ENCODE measurements around the gene ADARB2.

The ADARB2 gene

DNA sequence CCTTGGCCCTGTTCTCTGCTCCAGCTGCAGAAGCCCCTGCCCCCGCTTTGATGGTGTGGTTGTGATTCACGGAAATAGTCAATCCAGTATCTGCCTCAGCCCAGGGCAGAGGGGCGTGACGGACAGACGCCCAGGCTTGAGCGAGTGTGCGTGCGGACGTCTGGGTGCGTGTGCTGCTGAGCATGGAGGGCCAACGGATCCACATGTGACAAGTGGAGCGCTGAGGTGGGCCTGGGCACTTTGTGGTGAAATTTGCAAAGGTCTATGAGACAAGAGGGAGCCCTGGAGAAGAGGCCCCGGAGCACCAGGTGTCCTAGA lies 586.7 kb downstream of the ADARB2 start:
- no peaks in the 10 kb centered on the region for H3K79me2 ChIP-seq (ENCODE audit: control insufficient read depth, low read length)
- H3K4me2 ChIP-seq (ENCODE audit: low read length) = no peak overlapping the region
- no peak overlapping the region for H3K4me3 ChIP-seq (ENCODE audit: low read length)
- no peaks in the 10 kb centered on the region for H3F3A ChIP-seq (ENCODE audit: control insufficient read depth, insufficient read depth)
- no peak for TF ChIP-seq EZH2phosphoT487 (IDR thresholded peaks at IDR 0.05; ENCODE audit: borderline replicate concordance, low read length)
- TF ChIP-seq, protein P1, sequence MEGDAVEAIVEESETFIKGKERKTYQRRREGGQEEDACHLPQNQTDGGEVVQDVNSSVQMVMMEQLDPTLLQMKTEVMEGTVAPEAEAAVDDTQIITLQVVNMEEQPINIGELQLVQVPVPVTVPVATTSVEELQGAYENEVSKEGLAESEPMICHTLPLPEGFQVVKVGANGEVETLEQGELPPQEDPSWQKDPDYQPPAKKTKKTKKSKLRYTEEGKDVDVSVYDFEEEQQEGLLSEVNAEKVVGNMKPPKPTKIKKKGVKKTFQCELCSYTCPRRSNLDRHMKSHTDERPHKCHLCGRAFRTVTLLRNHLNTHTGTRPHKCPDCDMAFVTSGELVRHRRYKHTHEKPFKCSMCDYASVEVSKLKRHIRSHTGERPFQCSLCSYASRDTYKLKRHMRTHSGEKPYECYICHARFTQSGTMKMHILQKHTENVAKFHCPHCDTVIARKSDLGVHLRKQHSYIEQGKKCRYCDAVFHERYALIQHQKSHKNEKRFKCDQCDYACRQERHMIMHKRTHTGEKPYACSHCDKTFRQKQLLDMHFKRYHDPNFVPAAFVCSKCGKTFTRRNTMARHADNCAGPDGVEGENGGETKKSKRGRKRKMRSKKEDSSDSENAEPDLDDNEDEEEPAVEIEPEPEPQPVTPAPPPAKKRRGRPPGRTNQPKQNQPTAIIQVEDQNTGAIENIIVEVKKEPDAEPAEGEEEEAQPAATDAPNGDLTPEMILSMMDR (IDR thresholded peaks at IDR 0.05; ENCODE audit: low read depth, low read length, poor library complexity, severe bottlenecking) = no peak
- no peaks in the 10 kb centered on the region for H3K27me3 ChIP-seq (ENCODE audit: control insufficient read depth, low read length)
- peaks cover 3% of the 10 kb centered on the region for H3K9me3 ChIP-seq (ENCODE audit: control insufficient read depth, insufficient read depth, low read length)
- no peaks in the 10 kb centered on the region for H4K20me1 ChIP-seq (ENCODE audit: control insufficient read depth, insufficient read depth, low read depth, low read length)
- H3K27ac ChIP-seq (ENCODE audit: low read depth, low read length) = no peak overlapping the region
- no peaks in the 10 kb centered on the region for H3K36me3 ChIP-seq (ENCODE audit: control insufficient read depth, low read length)
- no peaks in the 10 kb centered on the region for H3K9me2 ChIP-seq (replicated peaks; ENCODE audit: control insufficient read depth, low read length)
- no peaks in the 10 kb centered on the region for H3K4me1 ChIP-seq (ENCODE audit: control insufficient read depth, low read length)

DNA sequence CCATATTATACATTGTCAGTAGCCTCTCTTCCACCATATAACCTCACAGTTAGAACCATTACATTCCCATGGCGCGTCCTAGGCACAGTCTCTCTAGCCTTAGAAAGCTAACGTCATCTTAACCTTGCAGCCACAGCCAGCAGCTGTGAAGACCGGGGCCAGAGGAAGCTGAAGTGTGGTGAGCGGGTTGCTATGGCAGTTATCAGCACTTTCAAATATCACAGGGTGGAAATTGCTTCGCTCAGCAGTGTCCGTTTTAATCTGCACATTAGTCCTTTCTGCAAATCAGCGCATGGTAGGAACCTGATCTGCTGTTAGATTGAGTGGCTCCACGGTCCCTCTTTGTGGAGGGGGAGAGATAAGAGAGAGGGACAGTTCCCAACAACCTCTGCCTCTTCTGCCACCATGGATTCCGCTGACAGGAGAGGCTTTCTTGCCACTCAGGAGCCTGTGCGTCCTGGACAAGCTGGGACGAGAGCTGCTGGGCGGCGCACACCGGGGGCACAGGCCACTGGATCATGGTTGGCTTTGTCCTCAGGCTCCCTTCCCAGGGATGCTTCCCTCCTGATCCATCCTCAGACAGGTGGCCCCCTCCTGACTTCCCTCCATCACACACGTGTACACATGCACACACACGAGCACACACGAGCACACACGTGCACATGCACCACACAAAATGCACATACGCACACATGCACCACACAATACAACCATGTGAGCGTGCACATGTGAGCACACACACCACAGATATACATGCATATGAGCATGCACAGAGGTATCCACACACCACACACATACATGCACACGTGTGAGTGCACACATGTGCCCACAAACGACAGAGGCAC lies 587.3 kb downstream of the ADARB2 start:
- no peak overlapping the region for H3K27ac ChIP-seq (ENCODE audit: low read depth, low read length)
- no peak overlapping the region for H3K4me2 ChIP-seq (ENCODE audit: low read length)
- no peaks in the 10 kb centered on the region for H4K20me1 ChIP-seq (ENCODE audit: control insufficient read depth, insufficient read depth, low read depth, low read length)
- H3K36me3 ChIP-seq (ENCODE audit: control insufficient read depth, low read length) = no peaks in the 10 kb centered on the region
- H3K4me1 ChIP-seq (ENCODE audit: control insufficient read depth, low read length) = no peaks in the 10 kb centered on the region
- no peaks in the 10 kb centered on the region for H3F3A ChIP-seq (ENCODE audit: control insufficient read depth, insufficient read depth)
- TF ChIP-seq, protein P1 (IDR thresholded peaks at IDR 0.05; ENCODE audit: low read depth, low read length, poor library complexity, severe bottlenecking) = no peak
- TF ChIP-seq EZH2phosphoT487 (IDR thresholded peaks at IDR 0.05; ENCODE audit: borderline replicate concordance, low read length) = no peak
- H3K9me3 ChIP-seq (ENCODE audit: control insufficient read depth, insufficient read depth, low read length) = peaks cover 3% of the 10 kb centered on the region
- no peaks in the 10 kb centered on the region for H3K9me2 ChIP-seq (replicated peaks; ENCODE audit: control insufficient read depth, low read length)
- no peak overlapping the region for H3K4me3 ChIP-seq (ENCODE audit: low read length)
- H3K27me3 ChIP-seq (ENCODE audit: control insufficient read depth, low read length) = no peaks in the 10 kb centered on the region
- H3K79me2 ChIP-seq (ENCODE audit: control insufficient read depth, low read length) = no peaks in the 10 kb centered on the region

DNA sequence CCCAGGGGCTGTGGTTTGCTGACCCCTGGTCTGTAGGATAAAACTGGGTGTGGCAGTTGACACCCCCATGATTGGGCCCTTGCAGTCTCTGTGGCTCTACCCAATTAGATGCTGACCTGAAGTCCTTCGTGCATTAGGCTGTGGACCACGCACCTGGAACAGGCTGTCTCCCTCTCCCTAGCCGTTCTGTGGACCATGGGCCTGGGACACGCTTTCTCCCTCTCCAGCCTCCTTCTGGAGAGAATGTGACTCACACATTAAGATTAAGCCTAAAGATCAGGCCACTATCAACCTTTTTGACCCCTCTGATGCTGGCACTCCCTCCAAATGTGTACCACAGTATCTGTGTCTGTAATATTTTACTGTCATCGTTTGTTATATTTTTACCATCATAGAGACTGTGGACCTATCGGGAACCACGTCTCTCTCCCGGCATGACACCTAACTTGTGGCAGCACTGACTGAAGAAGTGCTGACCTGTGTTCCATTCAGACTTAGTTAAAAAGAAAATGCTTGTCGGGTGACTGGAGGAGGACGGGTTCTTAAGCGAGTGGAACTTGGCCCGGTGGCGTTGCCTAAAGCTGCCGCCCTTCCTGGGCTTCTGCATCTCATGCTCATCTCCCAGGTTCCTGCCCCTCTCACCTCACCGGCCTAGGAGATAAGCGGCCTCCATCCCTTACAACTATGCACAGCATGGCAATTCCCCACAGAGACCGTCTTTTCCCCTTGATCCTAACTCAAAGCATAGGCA lies 588.3 kb downstream of the ADARB2 start:
- no peaks in the 10 kb centered on the region for H3K9me2 ChIP-seq (replicated peaks; ENCODE audit: control insufficient read depth, low read length)
- no peak overlapping the region for H3K27ac ChIP-seq (ENCODE audit: low read depth, low read length)
- TF ChIP-seq, protein P1 (IDR thresholded peaks at IDR 0.05; ENCODE audit: low read depth, low read length, poor library complexity, severe bottlenecking) = no peak
- no peak for TF ChIP-seq EZH2phosphoT487 (IDR thresholded peaks at IDR 0.05; ENCODE audit: borderline replicate concordance, low read length)
- no peaks in the 10 kb centered on the region for H3K36me3 ChIP-seq (ENCODE audit: control insufficient read depth, low read length)
- no peaks in the 10 kb centered on the region for H3K27me3 ChIP-seq (ENCODE audit: control insufficient read depth, low read length)
- no peaks in the 10 kb centered on the region for H3K4me1 ChIP-seq (ENCODE audit: control insufficient read depth, low read length)
- H3K4me3 ChIP-seq (ENCODE audit: low read length) = no peak overlapping the region
- H3K79me2 ChIP-seq (ENCODE audit: control insufficient read depth, low read length) = no peaks in the 10 kb centered on the region
- H4K20me1 ChIP-seq (ENCODE audit: control insufficient read depth, insufficient read depth, low read depth, low read length) = no peaks in the 10 kb centered on the region
- peaks cover 3% of the 10 kb centered on the region for H3K9me3 ChIP-seq (ENCODE audit: control insufficient read depth, insufficient read depth, low read length)
- H3K4me2 ChIP-seq (ENCODE audit: low read length) = no peak overlapping the region
- H3F3A ChIP-seq (ENCODE audit: control insufficient read depth, insufficient read depth) = no peaks in the 10 kb centered on the region

Data from DOHH2 (cell line).